H7 (cell line): ENCODE results near the gene NBPF14. TPM values are rescaled to one million over a fixed set of nuclear protein-coding genes. Genes with fewer than 3 reads are reported as not detected.
"Not testable (repeated sequence)": the region's sequence is repeated elsewhere in the genome, so short reads cannot be mapped to it uniquely, and the experiment has no call there.

ENCODE experiments used
- DNase-seq: peaks from one replicate; pipeline ENCODE4 v3.0.0; 2012
- H3K27me3 ChIP-seq: 2 replicates; pipeline ENCODE4 v1.6.0; 2011; ENCODE audit warnings: mild to moderate bottlenecking, low read length; ENCODE audit not compliant: control insufficient read depth, insufficient read depth
- H3K36me3 ChIP-seq: replicated peaks from 2 replicates; pipeline ENCODE4 v1.5.1; 2011; ENCODE audit warnings: low read length; ENCODE audit not compliant: control insufficient read depth, insufficient read depth
- H3K4me3 ChIP-seq: 2 replicates; pipeline ENCODE4 v1.5.1; 2011; ENCODE audit warnings: low read depth, mild to moderate bottlenecking, control low read depth, low read length, moderate library complexity; ENCODE audit not compliant: insufficient read depth
- total RNA-seq: library from RNA; depleted of rRNA; stranded (reverse); fragments of >200 nt; shearing (Covaris generic); gene quantifications from 2 replicates; pipeline ENCODE4 v1.2.3, GENCODE V29; 2014; rRNA removed

The NBPF14 gene, protein sequence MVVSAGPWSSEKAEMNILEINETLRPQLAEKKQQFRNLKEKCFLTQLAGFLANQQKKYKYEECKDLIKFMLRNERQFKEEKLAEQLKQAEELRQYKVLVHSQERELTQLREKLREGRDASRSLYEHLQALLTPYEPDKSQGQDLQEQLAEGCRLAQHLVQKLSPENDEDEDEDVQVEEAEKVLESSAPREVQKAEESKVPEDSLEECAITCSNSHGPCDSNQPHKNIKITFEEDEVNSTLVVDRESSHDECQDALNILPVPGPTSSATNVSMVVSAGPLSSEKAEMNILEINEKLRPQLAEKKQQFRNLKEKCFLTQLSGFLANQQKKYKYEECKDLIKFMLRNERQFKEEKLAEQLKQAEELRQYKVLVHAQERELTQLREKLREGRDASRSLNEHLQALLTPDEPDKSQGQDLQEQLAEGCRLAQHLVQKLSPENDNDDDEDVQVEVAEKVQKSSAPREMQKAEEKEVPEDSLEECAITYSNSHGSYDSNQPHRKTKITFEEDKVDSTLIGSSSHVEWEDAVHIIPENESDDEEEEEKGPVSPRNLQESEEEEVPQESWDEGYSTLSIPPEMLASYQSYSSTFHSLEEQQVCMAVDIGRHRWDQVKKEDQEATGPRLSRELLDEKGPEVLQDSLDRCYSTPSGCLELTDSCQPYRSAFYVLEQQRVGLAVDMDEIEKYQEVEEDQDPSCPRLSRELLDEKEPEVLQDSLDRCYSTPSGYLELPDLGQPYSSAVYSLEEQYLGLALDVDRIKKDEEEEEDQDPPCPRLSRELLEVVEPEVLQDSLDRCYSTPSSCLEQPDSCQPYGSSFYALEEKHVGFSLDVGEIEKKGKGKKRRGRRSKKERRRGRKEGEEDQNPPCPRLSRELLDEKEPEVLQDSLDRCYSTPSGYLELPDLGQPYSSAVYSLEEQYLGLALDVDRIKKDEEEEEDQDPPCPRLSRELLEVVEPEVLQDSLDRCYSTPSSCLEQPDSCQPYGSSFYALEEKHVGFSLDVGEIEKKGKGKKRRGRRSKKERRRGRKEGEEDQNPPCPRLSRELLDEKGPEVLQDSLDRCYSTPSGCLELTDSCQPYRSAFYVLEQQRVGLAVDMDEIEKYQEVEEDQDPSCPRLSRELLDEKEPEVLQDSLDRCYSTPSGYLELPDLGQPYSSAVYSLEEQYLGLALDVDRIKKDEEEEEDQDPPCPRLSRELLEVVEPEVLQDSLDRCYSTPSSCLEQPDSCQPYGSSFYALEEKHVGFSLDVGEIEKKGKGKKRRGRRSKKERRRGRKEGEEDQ (N-terminal part only)
- total RNA-seq = 6.2 and 8.3 TPM in 2 replicates

- H3K36me3 ChIP-seq, H3K4me3 ChIP-seq, H3K27me3 ChIP-seq, DNase-seq: not testable (repeated sequence)
These were observed at the start of gene NBPF14 for GRCh38 chr1:148595911-148596310. Gene NBPF14, minus strand, starts transcription at chr1:148596011. Its CDS starts 294 bp downstream, at chr1:148595717.

GRCh38 chr1:148625451-148625850, 29.6 kb upstream of the NBPF14 start:
- DNase-seq, H3K4me3 ChIP-seq, H3K36me3 ChIP-seq, H3K27me3 ChIP-seq: not testable (repeated sequence)

DNA sequence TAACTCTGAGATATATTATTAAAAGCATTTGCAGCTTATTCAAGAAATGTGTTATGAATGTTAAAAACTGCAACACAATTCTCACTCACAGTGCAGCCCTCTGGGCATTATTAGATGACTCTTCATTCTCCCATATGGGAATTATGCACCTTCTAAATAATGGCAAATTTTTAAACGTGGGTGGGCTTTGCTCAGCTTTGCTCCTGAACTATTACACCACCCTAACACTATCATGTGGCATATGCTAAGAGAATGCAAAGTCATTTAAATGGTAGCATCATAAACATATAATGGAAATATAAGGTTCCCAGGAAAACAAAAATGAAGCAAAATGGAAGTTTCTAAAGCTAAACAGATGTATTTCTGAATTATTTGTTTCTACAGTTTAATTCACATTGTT, 22.4 kb upstream of the NBPF14 start:
- H3K4me3 ChIP-seq, DNase-seq, H3K36me3 ChIP-seq, H3K27me3 ChIP-seq: not testable (repeated sequence)

- not testable (repeated sequence) for H3K4me3 ChIP-seq, H3K36me3 ChIP-seq, H3K27me3 ChIP-seq, DNase-seq
These were observed 9.5 kb upstream of the NBPF14 start for GRCh38 chr1:148605266-148605665.

GRCh38 chr1:148595360-148595759, 451 bp downstream of the NBPF14 start:
- not testable (repeated sequence) for H3K36me3 ChIP-seq, H3K4me3 ChIP-seq, DNase-seq, H3K27me3 ChIP-seq

DNA sequence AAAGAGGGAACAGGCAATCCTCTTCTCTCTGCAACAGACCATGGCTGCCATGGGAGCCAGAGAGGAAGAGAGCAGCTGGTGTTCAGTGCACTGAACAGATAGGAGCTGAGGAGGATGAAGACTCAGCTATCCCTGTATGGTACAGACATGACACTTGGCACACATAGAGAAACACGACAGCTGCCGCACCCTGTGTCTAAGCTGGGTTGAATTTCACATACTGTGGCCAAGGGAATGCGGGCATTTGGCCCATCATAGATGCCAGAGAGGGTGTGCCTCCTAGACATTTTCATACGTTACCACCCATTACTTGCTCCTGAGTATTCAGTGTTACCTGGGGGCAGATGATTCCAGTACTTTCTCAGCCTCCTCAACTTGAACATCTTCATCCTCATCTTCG, 4.7 kb downstream of the NBPF14 start:
- not testable (repeated sequence) for H3K4me3 ChIP-seq, H3K36me3 ChIP-seq, H3K27me3 ChIP-seq, DNase-seq

DNA sequence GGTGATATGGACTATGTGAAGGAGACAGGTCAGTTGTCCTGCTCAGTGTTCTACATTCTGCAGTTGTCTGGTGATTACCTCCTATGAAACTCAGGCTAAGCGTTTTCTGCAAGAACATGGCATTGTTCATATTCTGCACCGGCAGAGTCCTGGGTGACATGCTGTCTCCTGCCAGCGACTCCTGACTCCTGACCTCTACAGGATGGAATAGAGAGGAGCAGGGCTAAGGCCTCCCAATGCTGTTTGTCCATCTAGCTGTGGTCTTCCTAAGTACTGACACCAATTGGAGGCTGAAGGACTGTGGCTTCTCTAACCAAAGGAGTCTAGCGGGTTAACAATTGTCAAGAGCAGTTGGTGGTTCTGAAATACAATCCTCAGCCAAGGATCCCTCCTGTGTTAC, 63.7 kb downstream of the NBPF14 start:
- not testable (repeated sequence) for DNase-seq

DNA sequence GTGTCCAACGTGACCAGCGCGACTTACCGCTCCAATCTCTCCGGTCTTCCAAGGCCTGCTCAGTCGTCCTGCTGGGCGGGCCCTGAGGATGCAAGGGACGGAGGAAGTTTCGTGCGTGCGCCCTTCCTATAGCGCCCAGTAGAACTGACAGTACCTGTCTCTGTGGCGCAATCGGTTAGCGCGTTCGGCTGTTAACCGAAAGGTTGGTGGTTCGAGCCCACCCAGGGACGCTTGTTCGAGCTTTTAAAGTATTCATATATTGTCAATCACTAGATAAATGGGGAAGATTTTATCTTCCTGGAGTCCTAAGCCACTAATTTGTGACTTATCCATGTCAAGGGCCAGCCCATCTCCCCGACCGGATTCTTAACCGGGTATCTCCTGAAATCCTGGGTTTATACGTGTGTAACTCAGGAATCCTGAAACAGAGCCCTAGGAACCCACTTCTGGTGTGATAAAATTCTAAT, 66.7 kb downstream of the NBPF14 start:
- not testable (repeated sequence) for H3K36me3 ChIP-seq, H3K27me3 ChIP-seq, DNase-seq
- H3K4me3 ChIP-seq = peak overlapping the region; percentile 12

More for the DNA sequence above, 63.7 kb downstream of the NBPF14 start:
- H3K36me3 ChIP-seq, H3K27me3 ChIP-seq, H3K4me3 ChIP-seq: not testable (repeated sequence)

GRCh38 chr1:148528591-148528990, 67.2 kb downstream of the NBPF14 start:
- not testable (repeated sequence) for H3K4me3 ChIP-seq, DNase-seq, H3K27me3 ChIP-seq, H3K36me3 ChIP-seq

DNA sequence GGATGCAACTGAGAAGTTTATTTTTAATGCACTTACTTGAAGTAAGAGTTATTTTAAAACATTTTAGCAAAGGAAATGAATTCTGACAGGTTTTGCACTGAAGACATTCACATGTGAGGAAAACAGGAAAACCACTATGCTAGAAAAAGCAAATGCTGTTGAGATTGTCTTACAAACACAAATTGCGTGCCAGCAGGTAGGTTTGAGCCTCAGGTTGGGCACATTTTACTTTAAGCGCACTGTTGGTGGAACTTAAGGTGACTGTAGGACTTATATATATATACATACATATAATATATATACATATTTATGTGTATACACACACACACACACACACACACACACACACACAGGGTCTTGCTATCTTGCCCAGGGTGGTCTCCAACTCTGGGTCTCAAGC, 69.2 kb downstream of the NBPF14 start:
- H3K4me3 ChIP-seq, H3K36me3 ChIP-seq, DNase-seq, H3K27me3 ChIP-seq: not testable (repeated sequence)

DNA sequence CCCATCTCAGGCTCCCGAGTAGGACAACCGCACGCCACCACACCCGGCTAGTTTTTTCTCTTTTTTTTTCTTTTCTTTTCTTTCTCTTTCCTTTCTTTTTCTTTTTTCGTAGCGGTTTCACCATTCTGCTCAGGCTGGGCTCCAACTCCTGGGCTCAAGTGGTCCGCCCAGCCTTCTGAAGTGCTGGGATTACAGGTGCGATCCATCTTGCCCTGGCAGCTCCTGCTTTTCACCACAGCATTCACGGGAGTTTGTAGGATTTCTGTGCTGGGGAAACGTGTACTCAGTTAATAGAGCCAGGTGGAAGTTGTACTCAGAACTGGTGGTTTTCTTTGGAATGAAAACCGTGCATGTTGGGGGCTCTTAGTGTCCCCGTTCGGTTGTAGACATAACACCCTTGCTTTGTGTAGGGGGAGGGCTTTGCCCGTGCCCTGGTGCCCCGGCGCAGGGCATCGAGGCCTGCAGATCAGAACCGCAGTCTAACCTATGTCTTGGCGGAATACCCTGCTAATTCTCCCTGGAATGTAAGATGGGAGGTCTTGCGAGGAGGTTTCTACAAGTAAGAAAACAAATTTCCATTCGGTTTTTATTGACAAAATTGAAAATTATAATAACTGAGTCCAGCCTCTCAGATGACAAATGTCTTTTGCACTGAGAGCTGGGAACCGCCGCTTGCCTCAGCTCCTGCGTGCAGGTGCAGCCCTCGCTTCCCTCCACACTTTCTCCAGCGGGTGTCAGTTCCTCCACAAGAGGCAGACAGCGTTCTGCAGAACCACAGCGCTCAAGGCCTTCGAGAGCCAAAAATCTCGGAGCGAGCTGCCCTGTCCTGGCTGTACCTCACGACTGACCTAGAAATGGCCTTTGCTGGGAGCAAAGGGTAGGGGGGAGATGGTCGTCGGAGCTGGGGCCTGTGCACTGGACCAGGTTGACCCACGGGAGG, 72.3 kb downstream of the NBPF14 start:
- H3K36me3 ChIP-seq, H3K27me3 ChIP-seq, DNase-seq, H3K4me3 ChIP-seq: not testable (repeated sequence)

GRCh38 chr1:148522561-148523204, 73.1 kb downstream of the NBPF14 start:
- H3K36me3 ChIP-seq, H3K27me3 ChIP-seq: not testable (repeated sequence)
- DNase-seq = peak; percentile 76
- peak overlapping the region; percentile 27 for H3K4me3 ChIP-seq

DNA sequence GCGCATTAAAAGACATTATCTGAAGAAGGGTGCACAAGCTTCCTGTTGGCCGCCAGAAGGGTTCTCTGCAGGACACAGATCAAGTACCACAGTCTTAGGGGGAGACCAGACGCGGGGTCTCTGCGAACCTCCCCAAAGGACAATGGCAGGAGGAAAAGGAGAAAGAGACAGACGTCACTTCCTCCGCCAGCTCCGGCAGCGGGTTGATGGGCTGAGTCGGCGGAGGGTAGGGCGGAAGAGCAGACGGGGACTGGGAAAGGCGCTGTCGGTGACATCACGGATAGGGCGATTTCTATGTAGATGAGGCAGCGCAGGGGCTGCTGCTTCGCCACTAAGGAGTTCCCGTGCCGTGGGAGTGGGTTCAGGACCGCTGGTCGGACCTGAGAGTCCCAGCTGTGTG, 73.7 kb downstream of the NBPF14 start:
- not testable (repeated sequence) for H3K4me3 ChIP-seq, H3K36me3 ChIP-seq, H3K27me3 ChIP-seq, DNase-seq
